Amygdala (tissue), 56 donors: ENCODE data around the gene NUP214.
"Not testable (repeated sequence)": the region's sequence is repeated elsewhere in the genome, so short reads cannot be mapped to it uniquely, and the experiment has no call there.

Experiments
- DNase-seq, 56 donors: peaks; one replicate each; lab custom pipeline; 2025; lab: John Stamatoyannopoulos, UW

NUP214 gene

DNA sequence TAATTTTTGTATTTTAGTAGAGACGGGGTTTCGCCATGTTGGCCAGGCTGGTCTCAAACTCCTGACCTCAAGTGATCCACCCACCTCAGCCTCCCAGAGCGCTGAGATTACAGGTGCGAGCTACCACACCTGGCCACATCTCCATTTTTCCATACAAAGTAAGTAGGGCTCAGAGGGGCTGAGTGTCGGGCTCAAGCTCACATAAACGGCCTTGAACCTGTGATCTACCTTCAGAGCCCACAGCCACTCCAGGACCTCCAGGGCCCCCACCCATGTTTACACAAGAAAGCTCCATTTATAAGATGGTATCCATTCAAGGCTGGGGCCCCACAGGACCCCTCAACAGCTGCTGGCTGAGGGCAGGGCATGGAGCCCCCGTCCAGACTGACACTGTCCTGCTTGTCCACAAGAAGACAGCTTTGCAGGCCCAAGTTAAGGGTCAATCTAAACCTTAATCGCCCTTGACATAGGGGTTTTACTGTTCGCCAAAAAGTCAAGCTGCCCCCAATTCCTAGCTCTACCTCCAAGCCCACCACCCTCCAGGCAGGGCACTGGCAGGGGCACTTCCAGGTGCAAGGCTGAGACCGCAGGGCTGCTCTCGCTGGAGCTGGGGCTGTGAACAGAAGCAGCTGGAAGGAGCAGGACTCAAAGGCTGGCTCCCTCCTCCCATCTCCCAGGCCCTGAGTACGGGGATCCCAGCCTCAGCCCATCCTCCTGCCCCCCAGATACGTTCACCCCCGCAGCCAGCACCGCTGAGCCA, 132.1 kb downstream of the NUP214 start:
- no peak for DNase-seq

DNA sequence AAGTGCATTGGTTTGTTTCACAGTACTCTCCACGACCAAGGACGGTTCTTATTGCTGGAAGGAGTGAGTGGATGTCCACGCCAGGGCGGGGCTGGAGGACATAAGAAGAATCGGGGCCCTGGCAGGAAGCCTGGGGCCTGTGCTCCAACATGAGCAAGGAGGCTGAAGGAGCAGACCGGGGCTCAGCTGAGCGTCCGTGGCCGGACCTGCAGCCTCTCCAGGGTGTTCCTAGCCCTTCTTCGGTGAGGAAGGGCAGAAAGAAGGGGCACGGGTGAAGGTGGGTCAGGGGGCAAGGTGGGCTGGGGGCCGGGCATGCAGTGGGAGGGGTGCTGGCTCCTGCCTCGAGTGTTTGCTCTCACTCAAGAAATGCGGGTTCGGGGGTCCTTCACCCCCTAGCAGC, 132.8 kb downstream of the NUP214 start:
- DNase-seq: no peak

DNA sequence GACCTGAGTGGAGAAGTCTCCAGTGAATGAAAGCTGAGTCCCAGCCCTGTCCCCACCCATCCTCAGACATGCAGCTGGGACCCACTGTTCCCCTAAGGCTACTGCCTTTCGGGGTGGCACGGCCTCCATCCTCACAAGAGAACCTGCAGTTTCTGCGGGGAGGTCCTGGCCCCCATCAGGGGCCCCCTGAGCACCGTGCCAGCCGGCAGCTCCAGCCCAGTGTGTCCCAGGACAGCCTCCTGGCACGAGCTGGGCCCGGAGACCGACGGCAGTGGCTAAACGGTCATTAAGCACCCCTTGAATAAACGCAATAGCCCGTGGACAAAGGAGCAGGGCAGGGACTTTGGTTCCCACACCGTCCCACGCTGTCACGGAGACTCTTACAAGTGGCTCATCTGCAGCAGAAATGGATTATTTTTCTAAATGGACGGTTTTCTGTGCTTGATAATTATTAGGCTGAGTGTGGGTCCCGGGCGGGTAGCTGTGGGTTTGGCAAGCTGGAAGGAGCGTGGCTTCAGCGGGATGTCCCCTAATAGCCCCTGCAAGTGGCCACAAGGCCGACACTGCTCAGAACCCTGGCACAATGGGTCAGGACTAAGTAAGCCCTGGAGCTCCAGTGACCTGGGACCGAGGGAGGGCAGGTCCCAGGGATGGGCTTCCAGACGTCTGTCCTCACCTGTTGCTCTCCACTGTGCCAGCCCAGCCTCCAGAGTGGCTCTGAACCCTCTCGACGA, 133.5 kb downstream of the NUP214 start:
- DNase-seq: no peak

DNA sequence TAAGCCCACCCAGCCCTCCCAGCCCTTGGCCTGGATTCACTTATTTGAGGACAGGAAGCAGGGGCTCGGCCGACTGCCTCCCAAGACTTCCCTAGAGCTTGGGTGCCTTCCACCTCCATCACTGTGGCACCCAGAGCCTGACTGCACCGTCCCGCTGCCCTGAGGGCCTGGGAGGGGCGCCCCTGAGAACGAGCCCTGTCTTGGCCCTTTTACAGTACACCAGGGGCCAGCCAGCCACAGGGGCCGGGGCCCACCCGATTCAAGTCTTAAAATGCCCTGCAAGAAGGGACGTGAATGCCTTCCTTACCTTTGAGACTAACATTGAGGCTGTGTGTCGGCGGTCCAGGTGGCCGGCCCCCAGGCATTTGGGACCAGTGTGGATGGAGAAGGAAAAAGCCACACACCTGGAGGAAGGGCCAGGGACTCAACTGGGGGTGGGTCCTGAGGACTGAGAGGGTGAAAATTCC, 134.1 kb downstream of the NUP214 start:
- no peak for DNase-seq

DNA sequence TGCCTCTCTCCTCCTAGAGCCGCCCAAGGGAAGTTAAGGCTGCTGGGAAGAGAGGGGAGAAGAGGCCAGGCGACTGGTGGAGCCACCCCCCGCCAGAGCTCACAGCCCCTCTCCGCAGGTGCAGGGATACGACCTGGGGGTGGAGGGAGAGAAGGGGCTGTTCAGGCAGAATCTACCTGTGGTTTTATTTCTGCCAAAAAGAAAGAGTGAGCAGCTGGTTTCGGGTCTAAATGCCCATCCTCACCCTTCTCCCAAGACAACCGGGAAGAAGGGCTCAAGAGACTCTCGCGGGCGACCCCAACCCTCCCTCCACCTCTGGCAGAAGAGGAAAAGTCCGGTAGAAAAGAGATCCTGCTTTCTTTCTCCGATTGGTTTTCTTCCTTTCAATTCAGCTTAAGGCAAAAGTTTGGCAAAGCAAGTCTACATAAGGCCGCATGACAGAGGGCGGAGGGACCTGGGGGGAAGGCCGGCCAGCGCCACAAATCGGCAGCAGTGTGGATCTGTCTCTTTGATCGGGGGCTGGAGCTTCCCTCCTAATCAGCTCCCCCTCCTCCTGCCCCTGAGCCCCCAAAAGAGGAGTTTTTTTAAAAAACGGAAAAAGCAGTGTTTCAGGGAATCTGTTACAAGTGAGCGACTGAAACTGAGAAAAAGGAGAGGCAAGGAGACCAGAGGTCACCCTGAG, 134.7 kb downstream of the NUP214 start:
- DNase-seq: no peak

DNA sequence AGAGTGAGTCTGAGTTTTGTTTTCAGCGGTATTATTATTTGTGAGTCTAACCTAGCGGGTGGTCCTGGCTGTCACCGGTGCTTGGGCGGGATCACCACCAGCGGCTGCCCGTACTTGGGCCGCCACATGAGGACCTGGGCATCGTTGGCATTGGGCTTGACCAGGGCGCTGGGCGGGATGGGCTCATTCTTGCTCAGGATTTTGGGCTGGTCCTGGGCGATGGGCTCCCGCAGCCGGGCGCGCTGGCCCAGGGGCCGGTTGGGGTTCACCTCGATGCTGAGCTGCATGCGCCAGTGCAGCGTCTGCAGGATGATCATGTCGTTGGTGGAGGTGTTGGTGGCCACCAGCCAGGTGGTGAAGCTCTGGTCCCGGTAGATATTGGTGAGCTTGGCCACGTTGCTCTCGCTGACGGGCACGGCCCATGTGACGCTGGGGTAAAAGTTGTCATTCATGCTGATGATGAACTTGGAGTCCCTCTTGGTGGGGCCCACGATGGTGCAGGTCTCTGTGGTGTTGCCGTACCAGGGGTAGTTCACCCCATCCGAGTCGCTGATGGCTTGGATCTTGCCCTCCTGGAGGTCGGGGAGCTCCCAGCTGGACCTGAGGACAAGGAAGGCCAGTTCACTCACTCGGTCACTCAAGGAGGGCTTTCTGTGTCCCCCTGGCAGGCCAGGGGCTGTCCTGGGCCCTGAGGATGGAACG, 135.5 kb downstream of the NUP214 start:
- DNase-seq: no peak

DNA sequence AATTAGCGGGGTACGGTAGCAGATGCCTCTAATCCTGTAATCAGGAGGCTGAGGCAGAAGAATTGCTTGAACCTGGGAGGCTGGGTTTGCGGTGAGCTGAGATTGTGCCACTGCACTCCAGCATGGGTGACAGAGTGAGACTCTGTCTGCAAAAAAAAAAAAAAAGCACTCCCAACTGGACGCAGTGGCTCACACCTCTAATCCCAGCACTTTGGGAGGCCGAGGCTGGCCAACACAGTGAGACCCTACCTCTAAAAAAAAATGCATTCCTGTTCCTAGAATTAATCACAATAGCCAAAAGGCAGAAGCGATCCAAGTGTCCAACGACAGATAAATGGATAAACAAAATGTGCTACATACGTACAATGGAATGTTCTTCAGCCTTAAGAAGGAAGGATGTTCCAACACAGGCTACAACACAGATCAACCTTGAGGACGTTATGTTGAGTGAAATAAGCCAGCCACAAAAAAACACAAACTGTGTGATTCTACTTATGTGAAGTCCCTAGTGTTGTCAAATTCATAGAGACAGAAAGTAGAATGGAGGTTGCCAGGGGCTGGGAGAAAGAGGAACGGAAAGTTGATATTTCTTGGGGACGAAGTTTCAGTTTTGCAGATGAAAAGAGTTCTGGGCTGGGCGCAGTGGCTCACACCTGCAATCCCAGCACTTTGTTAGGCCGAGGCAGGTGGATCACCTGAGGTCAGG, 137.1 kb downstream of the NUP214 start:
- DNase-seq: no peak

DNA sequence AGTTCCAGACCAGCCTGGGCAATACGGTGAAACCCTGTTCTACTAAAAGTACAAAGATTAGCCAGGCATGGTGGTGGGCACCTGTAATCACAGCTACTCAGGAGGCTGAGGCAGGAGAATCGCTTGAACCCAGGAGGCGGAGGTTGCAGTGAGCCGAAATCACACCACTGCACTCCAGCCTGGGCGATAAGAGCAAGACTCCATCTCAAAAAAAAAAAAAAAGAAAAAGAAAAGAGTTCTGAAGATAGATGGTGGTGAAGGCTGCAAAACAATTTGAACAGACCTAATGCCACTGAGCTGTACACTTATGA, 137.6 kb downstream of the NUP214 start:
- DNase-seq: not testable (repeated sequence)

DNA sequence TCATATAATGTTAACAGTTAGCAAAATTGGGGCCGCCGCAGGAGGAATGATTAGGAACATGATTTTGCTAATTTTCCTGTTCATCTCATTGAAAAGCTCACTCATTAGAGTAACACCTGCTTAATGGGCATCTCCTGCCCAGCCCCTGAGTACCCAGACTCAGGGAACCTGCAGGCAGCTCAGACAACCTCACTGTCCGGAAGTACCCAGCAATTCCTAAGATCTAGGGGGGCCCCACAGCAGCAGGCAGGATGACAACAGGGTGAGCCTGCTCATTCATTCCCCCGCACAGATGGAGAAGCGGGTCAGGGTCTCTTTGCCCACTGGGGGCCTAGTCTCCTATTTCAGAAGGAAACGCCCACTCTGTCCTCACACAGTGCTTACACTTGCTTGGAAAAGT, 138.3 kb downstream of the NUP214 start:
- no peak for DNase-seq

DNA sequence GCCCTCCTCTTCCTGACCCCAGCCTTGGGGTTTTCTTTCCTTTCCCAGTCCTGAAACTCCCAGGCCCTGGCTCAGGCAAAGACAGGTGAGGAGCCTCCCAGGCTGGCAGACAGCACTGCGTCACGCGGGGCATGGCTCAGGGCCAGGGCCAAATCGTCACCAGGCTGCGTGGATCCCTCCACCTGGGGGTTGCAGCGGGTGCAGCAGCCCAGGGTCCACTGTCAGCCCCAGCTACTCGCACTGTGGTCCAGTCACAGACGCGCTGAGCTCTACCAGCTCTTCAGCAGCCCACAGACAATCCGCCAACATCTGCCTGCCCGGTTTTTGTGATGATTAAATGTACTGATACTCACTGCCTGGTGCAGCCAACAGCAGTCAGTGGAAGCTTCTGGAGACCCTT, 138.8 kb downstream of the NUP214 start:
- DNase-seq: no peak

DNA sequence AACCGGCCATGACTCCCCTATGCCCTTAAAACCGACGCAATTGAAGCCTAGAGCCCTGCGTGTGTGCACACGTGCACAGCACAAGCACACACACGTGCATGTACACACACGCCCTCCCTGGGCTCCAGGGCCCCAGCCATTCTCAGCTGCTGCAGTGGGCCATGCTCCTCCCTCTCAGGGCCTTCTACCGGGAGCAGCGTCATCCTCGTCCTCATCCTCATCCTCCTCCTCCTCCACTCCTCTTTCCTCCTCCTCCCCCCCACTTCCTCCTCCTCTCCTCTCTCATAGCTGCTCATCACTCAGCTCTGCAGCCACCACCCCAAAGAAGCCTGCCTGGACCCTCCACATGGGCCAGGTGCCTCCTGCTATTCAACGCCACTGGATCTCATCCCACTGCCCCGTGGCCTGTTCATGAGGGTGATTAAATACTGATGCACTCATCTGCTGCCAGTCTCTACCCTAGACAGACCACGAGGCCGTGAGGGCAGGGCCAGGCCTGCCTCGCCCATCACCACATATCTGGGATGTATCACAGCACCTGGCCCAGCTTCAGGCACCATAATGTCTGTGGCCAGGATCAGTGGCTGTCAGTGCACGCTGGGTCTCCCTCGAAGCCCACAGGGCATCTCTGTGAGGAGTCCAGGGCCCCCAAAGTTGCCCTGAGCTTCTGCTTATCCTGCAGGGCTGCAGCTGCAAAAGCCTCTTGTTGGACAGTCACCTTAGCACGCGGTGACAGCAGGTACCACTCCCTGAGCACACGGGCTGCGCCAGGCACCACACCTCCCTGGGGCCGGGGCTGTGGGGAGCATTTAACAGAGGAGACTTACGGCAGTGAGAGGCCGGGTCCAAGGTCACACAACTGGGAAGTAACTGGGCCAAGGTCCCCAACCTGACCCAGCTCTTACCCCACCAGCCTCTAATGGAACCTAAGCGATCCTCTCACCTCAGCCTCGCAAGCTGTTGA, 141.2 kb downstream of the NUP214 start:
- DNase-seq: no peak

DNA sequence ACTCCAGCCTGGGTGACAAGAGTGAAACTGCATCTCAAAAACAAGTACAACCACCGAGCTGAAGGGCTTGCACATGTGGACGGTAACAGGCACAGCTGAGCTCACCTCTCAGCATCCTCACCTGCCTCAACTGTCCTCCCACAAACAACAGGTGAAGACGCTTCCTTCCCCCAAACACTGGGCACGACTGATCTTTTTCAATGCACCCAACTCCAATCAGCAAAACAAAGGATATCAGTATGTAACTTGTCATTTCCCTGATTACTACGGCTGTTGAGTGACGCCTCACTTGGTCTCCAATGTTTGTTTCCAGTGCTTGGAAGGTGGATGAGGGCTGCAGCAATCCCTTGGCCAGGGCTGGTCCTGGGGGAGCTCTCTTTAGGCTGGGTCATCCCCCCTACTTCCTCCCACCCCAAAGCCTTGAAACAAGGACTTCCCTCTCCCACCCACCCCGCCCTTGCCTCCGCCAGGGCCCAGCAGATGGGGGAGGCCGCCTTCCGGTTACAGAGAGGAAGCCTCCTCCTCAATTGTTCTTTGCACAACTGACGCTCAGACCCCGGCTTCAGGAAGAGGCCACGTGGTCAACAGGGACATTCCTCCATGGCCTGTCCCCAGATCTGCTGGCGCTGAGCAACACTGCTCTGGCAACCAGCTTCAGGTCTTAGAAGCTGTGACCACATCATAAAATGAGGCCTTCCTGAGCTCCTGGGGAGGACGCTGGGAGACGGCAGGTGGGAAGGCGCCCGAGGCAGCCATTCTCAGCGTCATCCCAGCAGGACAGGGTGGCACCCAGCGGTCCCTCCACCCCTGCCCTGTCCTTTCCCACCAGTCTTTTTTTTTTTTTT, 145.0 kb downstream of the NUP214 start:
- DNase-seq: peak in 24 of 56 donors; percentile 24 to 58 (median 35)

DNA sequence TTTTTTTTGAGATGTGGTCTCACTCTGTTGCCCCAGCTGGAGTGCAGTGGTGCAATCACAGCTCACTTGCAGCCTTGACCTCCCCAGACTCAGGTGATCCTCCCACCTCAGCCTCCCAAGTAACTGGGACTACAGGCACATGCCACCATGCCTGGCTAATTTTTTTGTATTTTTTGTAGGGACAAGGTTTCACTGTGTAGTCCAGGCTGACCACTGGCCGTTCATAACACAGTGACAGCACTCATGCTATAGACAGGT, 145.6 kb downstream of the NUP214 start:
- not testable (repeated sequence) for DNase-seq

DNA sequence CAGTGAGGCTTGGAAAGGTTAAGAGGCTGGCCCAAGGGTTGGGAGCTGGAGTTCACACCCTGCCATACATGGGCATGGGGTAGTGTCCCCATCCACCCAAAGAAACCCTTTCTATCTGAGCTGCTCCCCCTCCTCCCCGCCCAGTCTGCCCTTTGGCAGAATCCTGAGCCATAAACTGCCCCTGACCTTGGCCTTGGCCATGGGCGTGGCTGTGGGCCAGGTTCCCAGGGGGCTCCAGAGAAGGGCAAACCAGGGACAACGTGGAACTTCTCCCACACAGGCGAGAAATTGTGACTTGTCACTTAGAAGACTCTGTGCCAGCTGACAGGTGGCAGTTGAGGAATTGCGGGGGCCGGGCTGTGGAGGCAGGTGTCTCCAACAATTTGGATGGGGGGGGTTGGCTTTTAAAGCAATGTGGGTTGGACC, 146.1 kb downstream of the NUP214 start:
- peak in 6 of 56 donors; percentile 27 to 55 (median 34) for DNase-seq

DNA sequence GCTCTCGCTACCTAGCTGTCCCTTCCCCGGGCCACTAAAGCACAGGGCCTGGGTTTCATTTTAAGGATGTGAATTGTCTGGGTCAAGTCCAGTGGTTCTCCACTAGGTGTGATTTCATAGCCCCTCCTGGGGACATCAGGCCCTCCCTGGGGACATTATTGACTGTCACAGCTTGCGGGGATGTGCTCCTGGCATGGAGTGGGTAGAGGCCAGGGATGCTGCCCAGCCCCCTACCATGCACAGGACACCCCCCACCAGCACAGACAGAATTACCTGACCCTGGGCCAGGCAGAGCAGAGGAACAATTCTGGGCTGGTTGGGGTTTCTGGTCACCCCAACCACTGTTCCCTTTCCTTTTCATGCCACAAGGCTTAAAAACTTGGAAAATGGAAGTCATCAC, 146.8 kb downstream of the NUP214 start:
- DNase-seq: no peak

DNA sequence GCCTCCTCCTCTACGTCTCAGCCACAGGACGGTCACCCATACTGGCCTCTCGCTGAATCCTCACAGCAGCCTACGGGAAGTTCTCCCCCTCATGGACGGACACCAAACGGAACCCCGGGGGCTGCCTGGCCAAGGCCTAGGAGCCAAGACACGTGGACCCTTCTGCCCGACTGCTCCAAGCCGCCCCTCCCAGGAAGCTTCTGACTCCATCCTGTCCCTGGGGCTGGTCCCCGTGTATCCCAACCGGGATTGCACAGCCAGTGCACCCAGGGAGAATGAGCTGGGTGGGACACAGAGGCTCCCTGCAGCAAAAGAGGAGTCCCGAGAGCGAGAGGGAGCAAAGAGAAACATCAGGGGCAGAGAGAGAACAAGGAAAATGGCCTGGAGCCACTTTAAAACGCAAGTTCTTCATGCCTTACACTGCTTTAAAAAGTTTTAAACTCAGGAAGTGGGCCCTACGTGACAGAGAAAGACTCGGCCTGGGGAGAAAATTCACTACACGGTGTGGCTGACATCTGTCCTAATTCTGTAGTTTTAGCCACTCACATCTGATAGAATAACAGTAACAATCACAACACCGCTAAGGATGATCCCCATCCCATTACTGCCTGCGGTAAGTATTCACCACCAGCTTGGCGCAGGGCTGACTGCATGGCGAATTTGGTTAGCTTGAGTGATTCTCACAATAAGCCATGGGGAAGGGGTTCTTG, 147.9 kb downstream of the NUP214 start:
- no peak for DNase-seq

DNA sequence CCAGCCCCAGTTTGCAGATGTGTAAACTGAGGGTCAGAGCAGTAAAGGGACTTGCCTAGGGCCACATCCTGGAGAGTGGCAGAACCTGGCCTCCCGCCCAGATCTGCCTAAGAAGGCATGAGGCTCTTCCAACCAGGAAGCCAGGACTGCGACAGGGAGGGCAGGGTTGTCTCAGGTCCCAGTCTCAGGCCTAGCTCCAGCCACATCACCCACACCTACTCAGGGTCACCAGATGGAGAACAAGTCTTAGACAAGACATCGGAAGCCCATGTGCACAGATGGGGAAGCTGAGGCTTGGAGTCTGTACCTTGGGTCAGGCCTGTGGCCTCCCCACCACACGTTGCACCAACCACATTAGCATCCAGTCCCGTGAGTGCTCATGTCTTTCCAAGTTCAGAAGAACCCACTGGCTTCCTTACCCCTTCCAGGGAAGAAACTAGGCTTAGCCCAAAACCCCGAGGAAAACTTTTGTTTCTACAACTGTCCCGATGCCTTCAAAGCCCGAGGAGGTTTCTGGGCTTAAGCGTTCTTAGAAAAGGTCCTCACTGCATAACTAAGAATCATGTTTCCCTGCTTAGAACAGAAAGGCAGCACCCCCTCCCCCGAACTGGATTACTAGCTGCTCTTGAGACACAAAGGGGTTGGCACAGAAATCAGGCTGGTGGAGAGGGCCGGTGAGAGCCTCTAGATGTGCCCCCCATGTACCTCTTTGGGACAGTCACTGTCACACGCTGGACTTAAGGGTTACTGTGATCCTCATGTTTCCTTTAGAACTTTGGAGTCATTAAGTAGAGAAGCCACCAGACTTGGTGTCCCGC, 148.7 kb downstream of the NUP214 start:
- DNase-seq: no peak
